Activated T-cell treated with anti-CD3 and anti-CD28 coated beads for 48 hours (primary cell): ENCODE measurements around the gene PARD6G.
A peak's percentile ranks its signal among the peaks of the same experiment; 100 is the strongest.

Experiments
- DNase-seq: peaks from one replicate; pipeline ENCODE4 v3.0.0-alpha.2; 2020; ENCODE audit warnings: low read depth

The PARD6G gene

GRCh38 chr18:80145196-80145804 lies 102.0 kb downstream of the PARD6G start:
- no peak for DNase-seq

GRCh38 chr18:80143881-80144280 lies 103.4 kb downstream of the PARD6G start:
- DNase-seq, result no peak

GRCh38 chr18:80140455-80140985 lies 106.8 kb downstream of the PARD6G start:
- no peak for DNase-seq

- no peak for DNase-seq
Observed at GRCh38 chr18:80137976-80138375, 109.3 kb downstream of the PARD6G start.

GRCh38 chr18:80137137-80137536 lies 110.2 kb downstream of the PARD6G start:
- DNase-seq, result no peak

GRCh38 chr18:80136679-80137078 lies 110.6 kb downstream of the PARD6G start:
- DNase-seq, result no peak

GRCh38 chr18:80135136-80135535 lies 112.2 kb downstream of the PARD6G start:
- no peak for DNase-seq

GRCh38 chr18:80133124-80133523 lies 114.2 kb downstream of the PARD6G start:
- DNase-seq, result no peak

- DNase-seq, result no peak
Observed at GRCh38 chr18:80132180-80132812, 115.0 kb downstream of the PARD6G start.

- DNase-seq, result no peak
Observed at GRCh38 chr18:80130555-80130954, 116.8 kb downstream of the PARD6G start.

- no peak for DNase-seq
Observed at GRCh38 chr18:80129672-80130367, 117.5 kb downstream of the PARD6G start.

GRCh38 chr18:80127635-80128034 lies 119.7 kb downstream of the PARD6G start:
- no peak for DNase-seq

GRCh38 chr18:80126797-80127196 lies 120.5 kb downstream of the PARD6G start:
- DNase-seq, result no peak

GRCh38 chr18:80124131-80124530 lies 123.2 kb downstream of the PARD6G start:
- DNase-seq, result no peak

- DNase-seq, result no peak
Observed at GRCh38 chr18:80120932-80121331, 126.4 kb downstream of the PARD6G start.

- no peak for DNase-seq
Observed at GRCh38 chr18:80119111-80119510, 128.2 kb downstream of the PARD6G start.

- no peak for DNase-seq
Observed at GRCh38 chr18:80115035-80115434, 132.3 kb downstream of the PARD6G start.

- DNase-seq, result no peak
Observed at GRCh38 chr18:80112624-80113248, 134.6 kb downstream of the PARD6G start.

GRCh38 chr18:80109676-80110078 lies 137.6 kb downstream of the PARD6G start:
- no peak for DNase-seq

- DNase-seq, result peak; percentile 80
Observed at GRCh38 chr18:80108739-80109675, 138.3 kb downstream of the PARD6G start, which contains the start of gene ADNP2. TSS of gene ADNP2 (plus strand) at chr18:80109262. CDS start at chr18:80117543, 8,281 bp downstream.

- DNase-seq, result no peak
Observed at GRCh38 chr18:80108121-80108536, 139.2 kb downstream of the PARD6G start.
